ENCODE data around the gene KSR1.

The KSR1 gene

DNA sequence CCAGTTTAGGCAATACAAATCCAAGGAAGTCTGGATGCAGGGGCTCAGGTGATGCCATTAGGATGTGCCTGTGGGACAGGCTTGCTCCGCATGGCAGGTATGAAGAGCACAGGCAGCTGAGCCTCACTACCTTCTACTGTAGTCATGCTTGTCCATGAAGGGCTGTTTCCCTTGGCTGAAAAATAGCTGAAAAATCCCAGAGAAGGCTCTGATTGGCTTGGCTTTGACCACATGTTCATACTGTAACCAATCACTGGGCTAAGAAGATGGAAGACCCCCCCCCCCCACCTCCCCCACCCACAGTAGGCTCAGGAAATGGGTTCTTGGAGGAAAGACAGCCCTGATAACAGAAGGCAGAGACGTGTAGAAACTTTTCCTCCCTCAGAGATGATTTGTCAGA, 108.2 kb downstream of the KSR1 start (continued):
- TF ChIP-seq, protein P1, sequence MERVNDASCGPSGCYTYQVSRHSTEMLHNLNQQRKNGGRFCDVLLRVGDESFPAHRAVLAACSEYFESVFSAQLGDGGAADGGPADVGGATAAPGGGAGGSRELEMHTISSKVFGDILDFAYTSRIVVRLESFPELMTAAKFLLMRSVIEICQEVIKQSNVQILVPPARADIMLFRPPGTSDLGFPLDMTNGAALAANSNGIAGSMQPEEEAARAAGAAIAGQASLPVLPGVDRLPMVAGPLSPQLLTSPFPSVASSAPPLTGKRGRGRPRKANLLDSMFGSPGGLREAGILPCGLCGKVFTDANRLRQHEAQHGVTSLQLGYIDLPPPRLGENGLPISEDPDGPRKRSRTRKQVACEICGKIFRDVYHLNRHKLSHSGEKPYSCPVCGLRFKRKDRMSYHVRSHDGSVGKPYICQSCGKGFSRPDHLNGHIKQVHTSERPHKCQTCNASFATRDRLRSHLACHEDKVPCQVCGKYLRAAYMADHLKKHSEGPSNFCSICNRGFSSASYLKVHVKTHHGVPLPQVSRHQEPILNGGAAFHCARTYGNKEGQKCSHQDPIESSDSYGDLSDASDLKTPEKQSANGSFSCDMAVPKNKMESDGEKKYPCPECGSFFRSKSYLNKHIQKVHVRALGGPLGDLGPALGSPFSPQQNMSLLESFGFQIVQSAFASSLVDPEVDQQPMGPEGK (CRISPR knock-in tag; IDR thresholded peaks at IDR 0.05; ENCODE audit: borderline replicate concordance): no peak
- TF ChIP-seq GLIS3 (CRISPR knock-in tag; IDR thresholded peaks at IDR 0.05): no peak
- no peak for TF ChIP-seq RARB (CRISPR knock-in tag; IDR thresholded peaks at IDR 0.05)

DNA sequence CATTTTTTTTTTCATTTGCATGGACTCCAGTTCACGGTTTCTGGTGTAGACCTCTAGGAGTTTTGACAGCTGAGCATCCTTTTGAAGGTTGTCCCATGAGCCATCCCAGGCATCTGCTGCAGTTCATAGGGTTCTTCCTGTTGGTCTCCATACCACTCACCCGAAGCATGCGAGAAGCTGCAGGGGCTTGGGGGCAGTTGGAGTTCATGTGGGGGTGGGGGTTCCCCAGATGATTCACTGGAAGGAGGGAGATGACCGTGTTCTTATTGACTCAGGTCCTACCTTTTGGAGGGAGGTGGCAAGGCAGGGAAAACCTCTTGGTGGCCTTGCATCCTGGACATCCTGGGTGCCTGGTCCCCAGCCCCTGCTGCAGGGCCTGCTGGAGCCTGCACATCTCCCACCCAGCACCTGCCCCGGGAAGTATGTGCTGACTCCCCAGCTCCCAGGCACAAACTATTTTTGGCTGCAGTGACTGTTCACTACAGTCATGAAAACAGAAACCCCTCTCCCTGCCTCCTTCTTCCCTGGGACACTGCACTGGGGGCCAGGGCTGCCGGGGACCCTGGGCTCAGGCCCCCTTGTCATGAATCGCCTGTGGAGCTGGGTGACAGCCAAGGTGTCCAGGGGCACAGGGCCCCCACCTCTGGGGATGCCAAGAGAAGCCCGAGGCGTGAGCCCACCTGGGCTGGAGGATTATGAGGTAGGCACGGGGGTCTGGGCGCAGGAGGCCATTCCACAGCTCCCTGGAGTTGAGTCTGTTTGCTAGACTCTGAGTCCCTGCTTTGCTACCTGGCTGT, 109.8 kb downstream of the KSR1 start:
- ATAC-seq: no peak
- TF ChIP-seq TOX (CRISPR knock-in tag; IDR thresholded peaks at IDR 0.05; ENCODE audit: borderline replicate concordance) (no peak), ZNF8 (CRISPR knock-in tag; IDR thresholded peaks at IDR 0.05) (no peak), ZFP3 (CRISPR knock-in tag; IDR thresholded peaks at IDR 0.05) (no peak), GLIS3 (CRISPR knock-in tag; IDR thresholded peaks at IDR 0.05) (no peak), RARB (CRISPR knock-in tag; IDR thresholded peaks at IDR 0.05) (no peak), ISL1 (CRISPR knock-in tag; IDR thresholded peaks at IDR 0.05) (no peak)

DNA sequence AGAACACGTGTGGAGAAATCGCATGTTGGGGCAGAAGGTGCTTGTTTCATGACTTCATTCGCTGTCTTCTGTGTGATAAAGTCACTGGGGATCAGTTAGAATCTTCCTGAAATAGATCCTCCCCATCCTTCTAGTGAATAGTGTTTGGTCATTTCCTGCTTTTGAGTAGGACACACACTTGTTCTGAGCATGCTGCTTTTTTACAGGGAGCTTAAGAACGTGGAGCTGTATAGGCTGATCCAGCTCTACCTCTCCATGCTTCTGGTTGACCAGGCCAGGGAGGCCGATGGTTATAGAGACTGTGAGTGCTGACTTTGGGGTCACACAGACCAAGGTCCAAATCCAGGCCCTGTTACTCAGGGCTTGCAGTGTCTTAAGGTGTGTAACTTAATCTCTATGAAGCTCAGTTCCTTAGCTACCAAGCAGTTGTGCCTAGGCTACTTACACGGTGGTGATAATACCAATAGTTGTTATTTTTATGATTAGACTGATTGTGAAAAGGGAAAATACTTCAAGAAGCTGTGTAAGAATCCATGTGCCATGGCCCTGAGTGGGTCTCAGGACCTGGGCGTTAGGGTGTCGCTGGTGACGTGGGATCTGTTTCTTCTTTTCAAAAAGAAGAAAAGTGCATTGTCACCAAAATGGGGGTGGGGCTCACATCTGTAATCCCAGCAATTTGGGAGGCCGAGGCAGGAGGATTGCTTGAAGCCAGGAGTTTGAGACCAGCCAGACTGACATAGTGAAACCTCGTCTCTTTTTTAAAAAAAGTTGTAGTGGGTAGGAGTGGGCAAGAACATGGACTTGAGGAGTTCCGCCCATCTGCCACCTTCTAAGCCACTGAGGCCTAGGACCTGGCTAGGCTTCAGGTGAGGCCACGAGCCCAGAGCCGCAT, 110.7 kb downstream of the KSR1 start:
- ATAC-seq: peak; percentile 34; the same call in 1 of the 3 replicates

DNA sequence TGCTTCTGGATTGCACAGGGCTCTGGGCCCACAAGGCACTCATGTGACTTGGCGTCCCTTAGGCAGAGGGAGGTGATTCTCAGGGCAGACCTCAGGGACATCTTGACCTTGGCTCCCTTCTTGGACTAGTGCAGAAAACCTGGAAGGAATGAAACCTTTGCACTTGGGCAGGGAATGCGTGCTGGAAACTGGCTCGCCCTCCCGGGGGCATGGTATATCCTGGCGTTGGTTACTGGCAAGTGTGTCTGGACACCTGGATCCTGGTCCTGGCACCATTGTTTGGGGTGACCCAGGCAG, 111.3 kb downstream of the KSR1 start:
- ATAC-seq: no peak
- no peak for TF ChIP-seq BACH2 (CRISPR knock-in tag; IDR thresholded peaks at IDR 0.05; ENCODE audit: borderline replicate concordance)
- TF ChIP-seq ESRRG (CRISPR knock-in tag; IDR thresholded peaks at IDR 0.05): no peak
- no peak for TF ChIP-seq ARNTL (CRISPR knock-in tag; IDR thresholded peaks at IDR 0.05; ENCODE audit: borderline replicate concordance, low read depth)
- TF ChIP-seq RARB (CRISPR knock-in tag; IDR thresholded peaks at IDR 0.05): no peak
- TF ChIP-seq CSDC2 (CRISPR knock-in tag; IDR thresholded peaks at IDR 0.05): no peak
- no peak for TF ChIP-seq OSR1 (CRISPR knock-in tag; IDR thresholded peaks at IDR 0.05)
- no peak for TF ChIP-seq GLIS3 (CRISPR knock-in tag; IDR thresholded peaks at IDR 0.05)
- TF ChIP-seq, protein P2, sequence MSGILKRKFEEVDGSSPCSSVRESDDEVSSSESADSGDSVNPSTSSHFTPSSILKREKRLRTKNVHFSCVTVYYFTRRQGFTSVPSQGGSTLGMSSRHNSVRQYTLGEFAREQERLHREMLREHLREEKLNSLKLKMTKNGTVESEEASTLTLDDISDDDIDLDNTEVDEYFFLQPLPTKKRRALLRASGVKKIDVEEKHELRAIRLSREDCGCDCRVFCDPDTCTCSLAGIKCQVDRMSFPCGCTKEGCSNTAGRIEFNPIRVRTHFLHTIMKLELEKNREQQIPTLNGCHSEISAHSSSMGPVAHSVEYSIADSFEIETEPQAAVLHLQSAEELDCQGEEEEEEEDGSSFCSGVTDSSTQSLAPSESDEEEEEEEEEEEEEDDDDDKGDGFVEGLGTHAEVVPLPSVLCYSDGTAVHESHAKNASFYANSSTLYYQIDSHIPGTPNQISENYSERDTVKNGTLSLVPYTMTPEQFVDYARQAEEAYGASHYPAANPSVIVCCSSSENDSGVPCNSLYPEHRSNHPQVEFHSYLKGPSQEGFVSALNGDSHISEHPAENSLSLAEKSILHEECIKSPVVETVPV (CRISPR knock-in tag; IDR thresholded peaks at IDR 0.05): no peak
- TF ChIP-seq ZNF8 (CRISPR knock-in tag; IDR thresholded peaks at IDR 0.05): no peak

More for the DNA sequence above, 110.7 kb downstream of the KSR1 start:
- no peak for TF ChIP-seq ARNTL (CRISPR knock-in tag; IDR thresholded peaks at IDR 0.05; ENCODE audit: borderline replicate concordance, low read depth)
- TF ChIP-seq, protein P3, sequence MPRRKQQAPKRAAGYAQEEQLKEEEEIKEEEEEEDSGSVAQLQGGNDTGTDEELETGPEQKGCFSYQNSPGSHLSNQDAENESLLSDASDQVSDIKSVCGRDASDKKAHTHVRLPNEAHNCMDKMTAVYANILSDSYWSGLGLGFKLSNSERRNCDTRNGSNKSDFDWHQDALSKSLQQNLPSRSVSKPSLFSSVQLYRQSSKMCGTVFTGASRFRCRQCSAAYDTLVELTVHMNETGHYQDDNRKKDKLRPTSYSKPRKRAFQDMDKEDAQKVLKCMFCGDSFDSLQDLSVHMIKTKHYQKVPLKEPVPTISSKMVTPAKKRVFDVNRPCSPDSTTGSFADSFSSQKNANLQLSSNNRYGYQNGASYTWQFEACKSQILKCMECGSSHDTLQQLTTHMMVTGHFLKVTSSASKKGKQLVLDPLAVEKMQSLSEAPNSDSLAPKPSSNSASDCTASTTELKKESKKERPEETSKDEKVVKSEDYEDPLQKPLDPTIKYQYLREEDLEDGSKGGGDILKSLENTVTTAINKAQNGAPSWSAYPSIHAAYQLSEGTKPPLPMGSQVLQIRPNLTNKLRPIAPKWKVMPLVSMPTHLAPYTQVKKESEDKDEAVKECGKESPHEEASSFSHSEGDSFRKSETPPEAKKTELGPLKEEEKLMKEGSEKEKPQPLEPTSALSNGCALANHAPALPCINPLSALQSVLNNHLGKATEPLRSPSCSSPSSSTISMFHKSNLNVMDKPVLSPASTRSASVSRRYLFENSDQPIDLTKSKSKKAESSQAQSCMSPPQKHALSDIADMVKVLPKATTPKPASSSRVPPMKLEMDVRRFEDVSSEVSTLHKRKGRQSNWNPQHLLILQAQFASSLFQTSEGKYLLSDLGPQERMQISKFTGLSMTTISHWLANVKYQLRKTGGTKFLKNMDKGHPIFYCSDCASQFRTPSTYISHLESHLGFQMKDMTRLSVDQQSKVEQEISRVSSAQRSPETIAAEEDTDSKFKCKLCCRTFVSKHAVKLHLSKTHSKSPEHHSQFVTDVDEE (CRISPR knock-in tag; IDR thresholded peaks at IDR 0.05): no peak
- no peak for TF ChIP-seq ZFP30 (CRISPR knock-in tag; IDR thresholded peaks at IDR 0.05)
- TF ChIP-seq ESRRG (CRISPR knock-in tag; IDR thresholded peaks at IDR 0.05): no peak
- TF ChIP-seq, protein P4, sequence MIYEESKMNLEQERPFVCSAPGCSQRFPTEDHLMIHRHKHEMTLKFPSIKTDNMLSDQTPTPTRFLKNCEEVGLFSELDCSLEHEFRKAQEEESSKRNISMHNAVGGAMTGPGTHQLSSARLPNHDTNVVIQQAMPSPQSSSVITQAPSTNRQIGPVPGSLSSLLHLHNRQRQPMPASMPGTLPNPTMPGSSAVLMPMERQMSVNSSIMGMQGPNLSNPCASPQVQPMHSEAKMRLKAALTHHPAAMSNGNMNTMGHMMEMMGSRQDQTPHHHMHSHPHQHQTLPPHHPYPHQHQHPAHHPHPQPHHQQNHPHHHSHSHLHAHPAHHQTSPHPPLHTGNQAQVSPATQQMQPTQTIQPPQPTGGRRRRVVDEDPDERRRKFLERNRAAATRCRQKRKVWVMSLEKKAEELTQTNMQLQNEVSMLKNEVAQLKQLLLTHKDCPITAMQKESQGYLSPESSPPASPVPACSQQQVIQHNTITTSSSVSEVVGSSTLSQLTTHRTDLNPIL (CRISPR knock-in tag; IDR thresholded peaks at IDR 0.05; ENCODE audit: low read depth): no peak
- no peak for TF ChIP-seq ZNF8 (CRISPR knock-in tag; IDR thresholded peaks at IDR 0.05)
- TF ChIP-seq ZNF70 (CRISPR knock-in tag; IDR thresholded peaks at IDR 0.05): no peak
- no peak for TF ChIP-seq BACH2 (CRISPR knock-in tag; IDR thresholded peaks at IDR 0.05; ENCODE audit: borderline replicate concordance)
- no peak for TF ChIP-seq PPARA (CRISPR knock-in tag; IDR thresholded peaks at IDR 0.05; ENCODE audit: borderline replicate concordance)
- TF ChIP-seq SNAI2 (CRISPR knock-in tag; IDR thresholded peaks at IDR 0.05): no peak
- no peak for TF ChIP-seq ZNF565 (CRISPR knock-in tag; conservative IDR thresholded peaks at IDR 0.05; ENCODE audit: low read depth)
- TF ChIP-seq, protein P1 (CRISPR knock-in tag; IDR thresholded peaks at IDR 0.05; ENCODE audit: borderline replicate concordance): no peak
- no peak for TF ChIP-seq TOX (CRISPR knock-in tag; IDR thresholded peaks at IDR 0.05; ENCODE audit: borderline replicate concordance)
- no peak for TF ChIP-seq OSR1 (CRISPR knock-in tag; IDR thresholded peaks at IDR 0.05)
- TF ChIP-seq ZFP3 (CRISPR knock-in tag; IDR thresholded peaks at IDR 0.05): no peak
- TF ChIP-seq ZC3H10 (CRISPR knock-in tag; IDR thresholded peaks at IDR 0.05): no peak

Data from SK-N-SH treated with all-trans-retinoic acid at 6 μM for 48 hours (cell line).